Activated CD8-positive, alpha-beta T cell treated with anti-CD3 and anti-CD28 coated beads, Interleukin-2, amount 10 ng/mL, durations not matched to agents 7 days and 5 days (primary cell): ENCODE measurements around the gene PALM. TPM values are rescaled to one million over a fixed set of nuclear protein-coding genes. Genes with fewer than 3 reads are reported as not detected.

ENCODE experiments used
- ATAC-seq: fragments of 150-1000 bp; cut with Tn5 transposase; one replicate; pipeline ENCODE4 v1.10.0; 2021; ENCODE audit warnings: moderate library complexity
- CTCF ChIA-PET: fragments of 350-600 bp; sonication (Branson Sonifier 250); formaldehyde crosslinking; loops from one replicate; lab custom pipeline; 2021; ENCODE audit warnings: antibody characterized with exemption; lab: Charles Lee
- POLR2A ChIA-PET: fragments of 350-600 bp; sonication (Branson Sonifier 250); formaldehyde crosslinking; loops from one replicate; lab custom pipeline; 2021; ENCODE audit warnings: antibody characterized with exemption; lab: Charles Lee
- DNase-seq: peaks from one replicate; pipeline ENCODE4 v3.0.0-alpha.2; 2020
- H3K27ac Mint-ChIP-seq: one replicate; pipeline ENCODE4 v1.8.0; 2021; ENCODE audit warnings: mild to moderate bottlenecking, mixed read lengths
- H3K27me3 Mint-ChIP-seq: one replicate; pipeline ENCODE4 v1.8.0; 2021; ENCODE audit warnings: low read depth, mixed read lengths
- H3K36me3 Mint-ChIP-seq: one replicate; pipeline ENCODE4 v1.8.0; 2021; ENCODE audit warnings: low read depth, mixed read lengths
- H3K4me1 Mint-ChIP-seq: one replicate; pipeline ENCODE4 v1.8.0; 2021; ENCODE audit warnings: low read depth, mixed read lengths
- H3K4me3 Mint-ChIP-seq: one replicate; pipeline ENCODE4 v1.8.0; 2021; ENCODE audit warnings: mild to moderate bottlenecking, mixed read lengths
- H3K9me3 Mint-ChIP-seq: one replicate; pipeline ENCODE4 v1.8.0; 2022; ENCODE audit warnings: mixed read lengths; ENCODE audit not compliant: insufficient read depth
- total RNA-seq, 2 experiments: library from RNA; stranded (reverse); gene quantifications; one replicate each; pipeline ENCODE4 v1.2.3, GENCODE V29; 2021

PALM gene
- total RNA-seq, 2 experiments from 2014 or later: not detected

- DNase-seq (peak; percentile 100), ATAC-seq (peak; percentile 85)
- H3K4me3 Mint-ChIP-seq: peak within 1 kb of the TSS; percentile 91
- H3K36me3 Mint-ChIP-seq: peaks cover 28% of the 10 kb centered on the region
- ChIA-PET POLR2A (interaction anchor here (1.1 kb wide), 1 partner anchor 15 kb away, joined by 3 read pairs; no protein-coding TSS in a partner anchor), CTCF (interaction anchor here (1.1 kb wide), 1 partner anchor 286 kb away, joined by 3 read pairs; no protein-coding TSS in a partner anchor)
- H3K27ac Mint-ChIP-seq: peak within 1 kb of the TSS; percentile 86
- H3K27me3 Mint-ChIP-seq: no peaks in the 10 kb centered on the region
- H3K4me1 Mint-ChIP-seq: peaks cover 31% of the 10 kb centered on the region
- no peaks in the 10 kb centered on the region for H3K9me3 Mint-ChIP-seq
Observed at GRCh38 chr19:796692-797527, 88.2 kb downstream of the PALM start, which contains the start of gene PTBP1. Gene PTBP1, plus strand, starts transcription at chr19:797452. Its CDS starts 46 bp downstream, at chr19:797498.

Other genes with a start within 250 kb of the PALM start
- gene SHC2, start 247.9 kb upstream of the PALM start, total RNA-seq: not detected
- gene MADCAM1, start 212.4 kb upstream of the PALM start, total RNA-seq: under 1 TPM; 0.16 to 0.39 TPM
- 10 to 100 TPM; 20.1 to 20.7 TPM for gene TPGS1, start 201.4 kb upstream of the PALM start, total RNA-seq
- 10 to 100 TPM; 49.0 to 53.0 TPM for gene CDC34, start 177.2 kb upstream of the PALM start, total RNA-seq
- 10 to 100 TPM; 86.9 to 87.3 TPM for gene GZMM, start 164.9 kb upstream of the PALM start, total RNA-seq
- gene BSG, start 136.3 kb upstream of the PALM start, total RNA-seq: 100 to 1,000 TPM; 207 to 217 TPM
- 1 to 10 TPM in 1 of 2 experiments, under 1 TPM in 1; 0.84 to 1.3 TPM for gene HCN2, start 119.1 kb upstream of the PALM start, total RNA-seq
- 10 to 100 TPM; 50.6 to 51.0 TPM for gene POLRMT, start 75.4 kb upstream of the PALM start, total RNA-seq
- gene FGF22, start 69.1 kb upstream of the PALM start, total RNA-seq: not detected
- 10 to 100 TPM; 71.3 to 78.4 TPM for gene RNF126, start 45.7 kb upstream of the PALM start, total RNA-seq
- gene FSTL3, start 32.5 kb upstream of the PALM start, total RNA-seq: 1 to 10 TPM; 2.2 to 3.0 TPM
- not detected for gene PRSS57, start 13.5 kb upstream of the PALM start, total RNA-seq
- gene MISP, start 42.2 kb downstream of the PALM start, total RNA-seq: not detected
- gene PTBP1, start 88.5 kb downstream of the PALM start, total RNA-seq: 100 to 1,000 TPM; 524 to 526 TPM
- not detected for gene PLPPR3, start 113.0 kb downstream of the PALM start, total RNA-seq
- gene AZU1, start 118.9 kb downstream of the PALM start, total RNA-seq: not detected
- not detected for gene PRTN3, start 132.1 kb downstream of the PALM start, total RNA-seq
- not detected for gene ELANE, start 143.4 kb downstream of the PALM start, total RNA-seq
- 1 to 10 TPM; 2.1 to 2.2 TPM for gene CFD, start 150.7 kb downstream of the PALM start, total RNA-seq
- gene MED16, start 184.3 kb downstream of the PALM start, total RNA-seq: 10 to 100 TPM; 55.9 to 60.4 TPM
- gene RNU6-9, start 184.5 kb downstream of the PALM start, total RNA-seq: not detected
- gene R3HDM4, start 204.3 kb downstream of the PALM start, total RNA-seq: 10 to 100 TPM; 75.9 to 76.7 TPM
- 1 to 10 TPM in 1 of 2 experiments, under 1 TPM in 1; 0.55 to 1.1 TPM for gene KISS1R, start 208.4 kb downstream of the PALM start, total RNA-seq
- 10 to 100 TPM; 26.7 to 27.7 TPM for gene ARID3A, start 217.1 kb downstream of the PALM start, total RNA-seq